GM18507 (cell line): ENCODE measurements around the gene SOAT2.
"Not testable (repeated sequence)": the region's sequence is repeated elsewhere in the genome, so short reads cannot be mapped to it uniquely, and the experiment has no call there.

Experiments used
- DNase-seq: peaks from one replicate; pipeline ENCODE4 v3.0.0; 2011; ENCODE audit warnings: low read depth; ENCODE audit not compliant: insufficient read length; ENCODE audit errors: extremely low spot score
- FAIRE-seq: peaks from 2 replicates; lab custom pipeline; 2011; peaks lifted over from hg19 to GRCh38; lab: Jason Lieb, UNC

The SOAT2 gene

GRCh38 chr12:53077030-53077429 lies 26.3 kb upstream of the SOAT2 start:
- FAIRE-seq (no peak), DNase-seq (no peak)

GRCh38 chr12:53078425-53079225 lies 24.7 kb upstream of the SOAT2 start:
- no peak for FAIRE-seq

DNA sequence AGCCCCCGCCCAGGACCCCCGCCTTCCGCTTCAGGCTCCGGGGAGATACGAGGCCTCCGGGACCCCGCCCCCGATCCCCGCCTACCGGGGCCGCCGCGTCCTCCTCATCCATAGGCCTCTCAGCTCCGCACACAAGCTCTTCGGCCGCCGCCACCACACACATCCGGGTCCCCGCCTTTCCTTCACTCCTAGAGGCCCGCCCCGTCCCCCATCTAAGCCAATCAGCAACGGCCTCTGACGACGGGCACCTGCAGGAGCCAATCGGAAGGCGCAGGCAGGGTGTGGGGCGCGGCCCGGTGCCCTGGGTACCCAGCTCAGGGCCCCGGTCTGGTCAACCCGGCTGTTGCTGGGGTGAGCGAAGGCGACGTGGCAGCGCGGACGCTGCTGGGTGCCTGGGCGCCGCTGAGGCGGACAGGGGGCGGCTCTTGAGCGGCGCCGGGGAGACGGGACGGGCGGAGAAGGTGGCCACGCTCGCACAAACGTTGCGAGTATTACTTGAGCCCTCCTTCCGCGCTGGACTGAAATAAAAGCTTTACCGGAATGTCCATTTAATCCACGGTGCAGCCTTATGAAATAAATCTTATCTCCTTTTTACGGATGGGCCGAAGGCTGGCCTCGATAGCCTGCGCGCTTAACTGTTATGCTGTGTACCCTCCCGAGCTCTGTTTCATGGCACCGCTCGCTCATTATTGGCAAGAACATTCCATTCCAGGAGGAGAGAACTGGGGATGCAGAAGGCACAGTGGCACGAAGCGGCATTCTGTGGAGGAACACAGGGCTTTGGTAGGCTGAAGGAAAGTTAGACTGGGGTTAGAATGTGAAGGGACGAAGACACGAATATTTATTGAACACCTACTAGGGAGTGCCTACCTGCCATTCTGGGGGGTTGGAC lies 23.8 kb upstream of the SOAT2 start, which contains the start of gene SPRYD3:
Gene SPRYD3 (minus strand): TSS at position 165 of the 892 bp plus-strand sequence. CDS start 57 bp downstream, at position 108.
- FAIRE-seq (peak; percentile 95), DNase-seq (peak; percentile 100)

More at GRCh38 chr12:53078425-53079225, 24.7 kb upstream of the SOAT2 start:
- DNase-seq = no peak

GRCh38 chr12:53082637-53083175 lies 20.6 kb upstream of the SOAT2 start:
- FAIRE-seq (no peak), DNase-seq (no peak)

GRCh38 chr12:53086361-53086760 lies 16.9 kb upstream of the SOAT2 start:
- FAIRE-seq (no peak), DNase-seq (no peak)

- DNase-seq (no peak), FAIRE-seq (no peak)
Measured at GRCh38 chr12:53090105-53090504, 13.2 kb upstream of the SOAT2 start.

DNA sequence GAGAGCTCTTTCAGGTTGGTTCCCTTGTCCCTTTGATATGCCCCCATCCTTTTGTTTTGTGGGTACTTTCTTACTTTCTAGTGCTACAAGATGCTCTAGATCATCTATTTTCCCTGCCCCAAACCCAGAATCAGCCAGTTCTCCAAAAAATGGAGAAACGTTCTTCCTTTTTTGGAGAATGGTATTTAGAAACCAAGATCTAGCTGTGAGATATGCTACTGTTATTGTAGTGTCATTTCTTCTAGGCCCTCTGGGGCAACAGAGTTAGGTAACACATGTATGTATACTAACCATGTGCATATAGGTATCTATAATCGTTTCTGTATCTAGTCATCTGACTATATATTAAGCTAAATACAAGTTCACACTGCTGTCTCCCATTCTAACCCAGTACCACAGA lies 12.7 kb upstream of the SOAT2 start:
- FAIRE-seq = no peak
- no peak for DNase-seq

- DNase-seq (no peak), FAIRE-seq (no peak)
Measured at GRCh38 chr12:53091756-53092155, 11.5 kb upstream of the SOAT2 start.

DNA sequence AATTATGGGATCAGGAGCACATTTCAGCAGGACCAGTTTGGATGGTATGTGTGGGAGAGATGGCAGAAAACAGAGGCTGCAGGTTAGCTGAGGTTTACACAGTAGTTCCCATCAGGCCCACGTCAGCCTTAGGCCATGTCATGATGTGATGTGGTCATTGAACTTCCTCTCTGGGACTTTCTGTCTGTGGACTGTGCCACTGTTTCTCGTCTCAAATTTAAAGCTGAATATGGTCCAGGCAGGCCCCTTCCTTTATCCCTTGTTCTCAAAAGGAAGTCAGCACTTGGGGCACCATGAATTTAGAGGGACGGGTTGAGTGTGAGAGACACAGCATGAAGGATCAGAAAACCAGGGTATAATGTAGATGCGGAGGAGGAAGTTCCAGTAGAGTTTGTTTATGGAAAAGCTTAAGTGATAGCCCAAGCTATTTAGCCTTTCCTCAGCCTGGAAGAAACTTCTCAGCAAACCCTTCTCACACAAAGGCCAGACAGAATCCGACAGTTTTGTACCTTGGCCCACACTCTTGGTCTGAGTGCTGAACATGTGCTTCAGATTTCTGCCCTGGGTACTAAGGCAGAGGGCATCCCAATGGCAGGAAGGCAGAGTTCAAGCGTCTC lies 9.4 kb upstream of the SOAT2 start:
- DNase-seq = no peak

GRCh38 chr12:53094394-53094787 lies 8.9 kb upstream of the SOAT2 start:
- no peak for DNase-seq
- no peak for FAIRE-seq

More for the DNA sequence above, 9.4 kb upstream of the SOAT2 start:
- no peak for FAIRE-seq

- FAIRE-seq, DNase-seq: not testable (repeated sequence)
Measured at GRCh38 chr12:53094796-53095595, 8.3 kb upstream of the SOAT2 start.

DNA sequence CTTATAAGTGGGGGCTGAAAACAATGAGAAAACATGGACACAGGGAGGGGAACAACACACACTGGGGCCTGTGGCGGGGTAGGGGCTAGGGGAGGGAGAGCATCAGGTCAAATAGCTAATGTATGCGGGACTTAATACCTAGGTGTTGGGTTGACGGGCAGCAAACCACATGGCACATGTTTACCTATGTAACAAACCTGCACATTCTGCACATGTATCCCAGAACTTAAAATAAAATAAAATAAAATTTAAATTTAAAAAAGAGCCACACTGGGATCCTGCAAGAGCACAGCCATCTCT lies 7.7 kb upstream of the SOAT2 start:
- DNase-seq, FAIRE-seq: not testable (repeated sequence)

- DNase-seq = no peak
Measured at GRCh38 chr12:53096089-53096741, 7.1 kb upstream of the SOAT2 start.

DNA sequence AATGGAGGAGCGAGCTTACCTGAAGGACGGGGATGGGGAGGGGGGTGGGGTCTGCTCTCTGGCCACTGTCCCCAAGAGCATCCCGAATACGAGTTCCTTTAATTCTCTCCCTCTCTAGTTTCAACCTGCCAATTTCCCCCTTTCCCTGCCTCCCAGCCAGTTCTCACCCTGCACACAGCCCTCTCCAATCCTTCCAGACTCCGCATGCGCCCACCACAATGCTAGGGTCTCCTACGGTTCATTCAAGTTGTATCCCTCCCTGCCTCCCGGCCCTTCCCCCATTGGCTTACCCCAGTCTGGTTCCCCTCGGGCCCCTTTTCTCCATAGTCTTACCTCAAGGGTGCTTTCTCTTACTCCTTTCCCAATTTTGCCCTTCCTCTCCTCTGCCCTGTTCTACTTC lies 6.5 kb upstream of the SOAT2 start:
- no peak for FAIRE-seq
- no peak for DNase-seq

More at GRCh38 chr12:53096089-53096741, 7.1 kb upstream of the SOAT2 start:
- FAIRE-seq = no peak

GRCh38 chr12:53097207-53097563 lies 6.1 kb upstream of the SOAT2 start:
- no peak for FAIRE-seq
- no peak for DNase-seq

DNA sequence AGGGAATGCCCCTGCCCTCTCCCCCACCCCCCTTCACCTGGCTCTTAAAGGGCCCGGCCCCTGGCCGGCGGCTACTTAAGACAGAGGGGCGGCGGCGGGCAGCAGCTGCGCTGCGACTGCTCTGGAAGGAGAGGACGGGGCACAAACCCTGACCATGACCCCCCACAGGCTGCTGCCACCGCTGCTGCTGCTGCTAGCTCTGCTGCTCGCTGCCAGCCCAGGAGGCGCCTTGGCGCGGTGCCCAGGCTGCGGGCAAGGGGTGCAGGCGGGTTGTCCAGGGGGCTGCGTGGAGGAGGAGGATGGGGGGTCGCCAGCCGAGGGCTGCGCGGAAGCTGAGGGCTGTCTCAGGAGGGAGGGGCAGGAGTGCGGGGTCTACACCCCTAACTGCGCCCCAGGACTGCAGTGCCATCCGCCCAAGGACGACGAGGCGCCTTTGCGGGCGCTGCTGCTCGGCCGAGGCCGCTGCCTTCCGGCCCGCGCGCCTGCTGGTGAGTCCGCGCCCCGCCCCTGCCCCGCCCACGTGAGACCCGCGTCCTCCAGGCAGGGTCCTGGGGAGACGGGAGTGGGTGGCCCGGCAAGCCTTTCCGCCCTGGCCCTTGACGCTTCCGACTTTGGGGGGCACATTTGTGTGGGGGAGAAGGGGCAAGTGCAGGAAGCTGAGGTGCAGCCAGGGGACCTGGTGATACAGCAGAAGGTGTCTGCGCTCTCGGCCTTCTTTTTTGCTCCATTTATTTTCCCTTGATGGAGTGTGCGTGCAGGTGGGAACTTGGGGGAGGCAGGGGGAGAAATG lies 5.5 kb upstream of the SOAT2 start, which contains the start of gene IGFBP6:
Gene IGFBP6 (plus strand): TSS at position 104 of the 790 bp plus-strand sequence. CDS start 51 bp downstream, at position 155.
- DNase-seq = no peak
- peak; percentile 35 for FAIRE-seq

DNA sequence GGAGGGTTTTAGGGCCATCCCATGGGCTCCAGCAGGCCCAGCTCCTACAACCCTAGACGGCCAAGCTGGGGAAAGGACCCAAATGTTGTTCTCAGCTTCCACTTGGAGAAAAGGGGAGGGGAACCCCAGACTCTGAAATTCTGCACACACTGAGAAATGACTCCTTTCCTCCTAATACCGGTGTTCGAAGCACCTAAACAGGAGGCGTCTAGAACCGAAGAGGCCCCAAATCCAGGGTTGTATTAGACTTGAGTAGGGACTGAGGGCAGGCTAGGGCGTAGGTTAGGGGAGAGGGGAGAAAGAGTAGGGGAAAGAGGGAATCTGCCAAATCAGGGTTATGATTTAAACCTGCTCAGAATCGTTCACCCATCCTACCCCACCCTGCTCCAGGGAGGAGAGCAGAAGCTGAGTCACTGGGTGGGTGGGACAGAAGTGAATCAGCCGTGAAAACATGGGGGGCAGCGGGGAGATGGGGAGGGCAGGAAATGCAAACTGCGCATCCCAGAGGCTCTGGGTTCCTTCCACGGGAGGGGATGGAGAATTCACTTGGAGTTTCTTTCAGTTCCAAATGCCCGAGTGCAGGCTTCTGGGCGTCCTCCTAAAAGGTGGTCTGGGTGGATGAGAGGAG lies 4.8 kb upstream of the SOAT2 start:
- FAIRE-seq (no peak), DNase-seq (no peak)
